DMS 273 (cell line): ENCODE results near the gene NANS.

Experiments
- DNase-seq: peaks from one replicate; lab custom pipeline; 2025; ENCODE audit not compliant: unreplicated experiment; lab: John Stamatoyannopoulos, UW

Gene NANS

GRCh38 chr9:98038958-98039357 is 17.6 kb upstream of the NANS start:
- DNase-seq, result no peak

GRCh38 chr9:98039607-98040017 is 16.9 kb upstream of the NANS start:
- DNase-seq, result no peak

- DNase-seq, result no peak
Measured at GRCh38 chr9:98040212-98040611, 16.3 kb upstream of the NANS start.

- no peak for DNase-seq
Measured at GRCh38 chr9:98043915-98044314, 12.6 kb upstream of the NANS start.

- DNase-seq, result peak; percentile 85
Measured at GRCh38 chr9:98045234-98046179, 11.0 kb upstream of the NANS start.

- no peak for DNase-seq
Measured at GRCh38 chr9:98046180-98046543, 10.4 kb upstream of the NANS start.

- DNase-seq, result no peak
Measured at GRCh38 chr9:98047002-98047401, 9.5 kb upstream of the NANS start.

GRCh38 chr9:98049288-98050072 is 7.1 kb upstream of the NANS start:
- DNase-seq, result no peak

GRCh38 chr9:98050351-98050750 is 6.2 kb upstream of the NANS start:
- DNase-seq, result no peak

- no peak for DNase-seq
Measured at GRCh38 chr9:98054376-98054951, 2.1 kb upstream of the NANS start.

GRCh38 chr9:98057138-98057799 is 737 bp downstream of the NANS start:
- DNase-seq, result peak; percentile 59

GRCh38 chr9:98062161-98062560 is 5.6 kb downstream of the NANS start:
- no peak for DNase-seq

- DNase-seq, result peak; percentile 13
Measured at GRCh38 chr9:98064623-98065392, 8.3 kb downstream of the NANS start.

- DNase-seq, result no peak
Measured at GRCh38 chr9:98066235-98066634, 9.7 kb downstream of the NANS start.

GRCh38 chr9:98067184-98067583 is 10.7 kb downstream of the NANS start:
- DNase-seq, result no peak

- no peak for DNase-seq
Measured at GRCh38 chr9:98069551-98069950, 13.0 kb downstream of the NANS start.

- no peak for DNase-seq
Measured at GRCh38 chr9:98070704-98071103, 14.2 kb downstream of the NANS start.

- no peak for DNase-seq
Measured at GRCh38 chr9:98071737-98072136, 15.2 kb downstream of the NANS start.

- DNase-seq, result peak; percentile 76
Measured at GRCh38 chr9:98074115-98074990, 17.8 kb downstream of the NANS start.
